ENCODE data around the gene NEU4. TPM values are rescaled to one million over a fixed set of nuclear protein-coding genes. Genes with fewer than 3 reads are reported as not detected.

NEU4 gene
- total and polyA plus RNA-seq, 9 of the 15 experiments (the other 6 are each of a cell fraction or from before 2014, with no cell fraction given), result 0.01 to 0.40 TPM; not detected in 7

- Histone ChIP-seq H3K9me1 (ENCODE audit: control insufficient read depth, insufficient read depth, low read length) (no peaks in the 10 kb centered on the region), H3K9me3 (replicated peaks; ENCODE audit: control insufficient read depth, insufficient read depth, low read depth, low read length) (no peaks in the 10 kb centered on the region), H3K4me2 (ENCODE audit: insufficient read depth, low read length) (peak within 1 kb of the TSS; percentile 37; the same call in 1 of the 2 replicates), H2AFZ (ENCODE audit: low read depth, low read length) (peak within 1 kb of the TSS; percentile 68), H3K36me3 (ENCODE audit: control insufficient read depth, insufficient read depth, low read length) (no peaks in the 10 kb centered on the region), H4K20me1 (replicated peaks; ENCODE audit: control insufficient read depth, insufficient read depth, low read length) (no peaks in the 10 kb centered on the region), H3K27ac (ENCODE audit: extremely low read depth, low read depth, low read length) (no peak within 1 kb of the TSS), H3K27me3 (ENCODE audit: control insufficient read depth in 2 of 2, insufficient read depth in 2 of 2, low read length in 2 of 2) (no peaks in the 10 kb centered on the region), H3K9ac (ENCODE audit: insufficient read depth in 1 of 2, low read depth in 2 of 2, low read length in 2 of 2) (peak within 1 kb of the TSS; percentile 30 to 78; a peak in 3 of 4 replicates), H3K79me2 (ENCODE audit: control insufficient read depth, insufficient read depth, low read length) (no peaks in the 10 kb centered on the region), H3K4me1 (replicated peaks in 1 of 2; ENCODE audit: control insufficient read depth in 2 of 2, insufficient read depth in 2 of 2, low read length in 2 of 2) (peaks cover 5 to 79% of the 10 kb centered on the region in 2 experiments; a peak in 4 of 5 replicates), H3K4me3 (peak within 1 kb of the TSS; percentile 10; the same call in 1 of the 2 replicates)
- CTCF ChIA-PET (ENCODE audit: low intra/inter-chr PET ratio), result no interaction called here
- ATAC-seq (peak; percentile 75), FAIRE-seq (peak; percentile 48), DNase-seq (ENCODE audit: extremely low read depth in 1 of 4, low spot score in 3 of 4) (peak; percentile 77 to 85 (median 82))
- intact Hi-C loops (cut with micrococcal nuclease), result no loop called here
- TF ChIP-seq TGIF2 (CRISPR knock-in tag; IDR thresholded peaks at IDR 0.05), result no peak
- TF ChIP-seq MAX (CRISPR knock-in tag; IDR thresholded peaks at IDR 0.05), result 0 out of 2 replicates have a peak, but pooled peaks have one; percentile 9
- TF ChIP-seq SMARCE1 (IDR thresholded peaks at IDR 0.05), result no peak
- peak; percentile 83 for TF ChIP-seq EGR1 (conservative IDR thresholded peaks at IDR 0.05)
- TF ChIP-seq KLF16 (IDR thresholded peaks at IDR 0.05), result no peak
- peak; percentile 53 for TF ChIP-seq NFIC (IDR thresholded peaks at IDR 0.05)
- no peak for TF ChIP-seq PCBP1 (IDR thresholded peaks at IDR 0.05; ENCODE audit: low read depth, low read length, poor library complexity, severe bottlenecking)
- TF ChIP-seq VEZF1 (CRISPR knock-in tag; IDR thresholded peaks at IDR 0.05), result peak; percentile 27; the same call in 1 of the 2 replicates
- no peak for TF ChIP-seq POU5F1 (IDR thresholded peaks at IDR 0.05; ENCODE audit: borderline replicate concordance, low read depth, low read length, partially characterized antibody)
- peak in 1 of 2 experiments; percentile 50; a peak in 2 of 4 replicates for TF ChIP-seq MNT (conservative IDR thresholded peaks at IDR 0.05)
- peak; percentile 76 for TF ChIP-seq PKNOX1 (IDR thresholded peaks at IDR 0.05)
- 0 out of 2 replicates have a peak, but pooled peaks have one; percentile 43 for TF ChIP-seq POLR2G (IDR thresholded peaks at IDR 0.05; ENCODE audit: low read depth, low read length)
- no TSS peak for BruUV-seq (replicated peaks)
- in situ Hi-C loops (cut with MboI), result loop anchor here (5.0 kb wide), 1 partner anchor 111 kb away; no protein-coding TSS in a partner anchor
- 73% methylated on average over 13 of the region's 28 CpGs for WGBS (ENCODE audit: insufficient coverage, low coverage, missing lambda C conversion rate)
- POLR2A ChIA-PET, result interaction anchor here (0.6 kb wide), 1 partner anchor 14 kb away, joined by 3 read pairs; no protein-coding TSS in a partner anchor
Observed at GRCh38 chr2:241858206-241859016, 49.4 kb downstream of the NEU4 start, which contains the start of gene PDCD1. PDCD1 (minus strand) TSS chr2:241858894; CDS start chr2:241858838, 56 bp downstream.

All from K562 (cell line).